Measurements from ENCODE around the gene NOTCH4.

GRCh38 chr6:32179766-32180405, 44.0 kb downstream of the NOTCH4 start:
- TF ChIP-seq SP1 (IDR thresholded peaks at IDR 0.05) = no peak
- no peak for TF ChIP-seq FOXM1 (IDR thresholded peaks at IDR 0.05; ENCODE audit: borderline replicate concordance)
- TF ChIP-seq SUZ12 (IDR thresholded peaks at IDR 0.05) = no peak
- TF ChIP-seq FOXK2 (IDR thresholded peaks at IDR 0.05) = no peak
